Sciatic nerve (tissue), 2 donors: ENCODE data around the gene NEGR1. TPM values are rescaled to one million over a fixed set of nuclear protein-coding genes. Genes with fewer than 3 reads are reported as not detected.

Source experiments
- ATAC-seq: fragments of 200-7000 bp; cut with Tn5 transposase; one replicate; pipeline ENCODE4 v1.9.1; 2020; ENCODE audit warnings: mild to moderate bottlenecking, moderate library complexity
- DNase-seq: peaks from one replicate; pipeline ENCODE4 v3.0.0-alpha.2; 2020; ENCODE audit warnings: low spot score
- intact Hi-C: fragments of 100-400 bp; cut with DNase I; formaldehyde crosslinking; loops from one replicate; pipeline ENCODE4 v1.14.2; 2022
- total RNA-seq: library from RNA; stranded (reverse); fragmentation: NEBNext Ultra II Directional; extraction: Animal tissue kit (Norgen Biotek cat#: 25700); gene quantifications from one replicate; pipeline ENCODE4 v1.2.1, GENCODE V29; 2021
- donor health status: DM: no; HTN: no; CAD: no.
- donor health status: DM: no; HTN: no; CAD: no.

The NEGR1 gene
- total RNA-seq, 1 donor from 2014 or later, result 85.5 TPM

DNA sequence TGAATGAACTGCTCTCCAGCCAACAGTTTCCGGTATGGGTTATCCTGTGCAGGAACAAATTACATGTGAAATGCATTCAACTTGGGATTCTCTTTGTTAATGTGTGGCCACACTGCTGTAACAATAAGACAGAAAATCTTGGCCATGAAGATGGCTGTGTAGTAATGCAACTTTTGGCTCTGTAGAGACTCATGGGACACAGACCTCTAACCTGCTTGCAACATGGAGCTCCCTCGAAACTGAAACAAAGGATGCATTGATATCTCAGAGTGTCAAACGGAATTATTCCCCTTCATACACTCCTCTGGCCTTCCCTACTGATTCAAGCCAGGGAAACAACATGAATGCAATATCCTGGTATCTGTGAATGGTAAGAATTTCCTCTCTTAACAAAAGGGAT is 642.2 kb downstream of the NEGR1 start:
- DNase-seq (no peak), ATAC-seq (peak; percentile 96)
- intact Hi-C loops, result no loop called here

DNA sequence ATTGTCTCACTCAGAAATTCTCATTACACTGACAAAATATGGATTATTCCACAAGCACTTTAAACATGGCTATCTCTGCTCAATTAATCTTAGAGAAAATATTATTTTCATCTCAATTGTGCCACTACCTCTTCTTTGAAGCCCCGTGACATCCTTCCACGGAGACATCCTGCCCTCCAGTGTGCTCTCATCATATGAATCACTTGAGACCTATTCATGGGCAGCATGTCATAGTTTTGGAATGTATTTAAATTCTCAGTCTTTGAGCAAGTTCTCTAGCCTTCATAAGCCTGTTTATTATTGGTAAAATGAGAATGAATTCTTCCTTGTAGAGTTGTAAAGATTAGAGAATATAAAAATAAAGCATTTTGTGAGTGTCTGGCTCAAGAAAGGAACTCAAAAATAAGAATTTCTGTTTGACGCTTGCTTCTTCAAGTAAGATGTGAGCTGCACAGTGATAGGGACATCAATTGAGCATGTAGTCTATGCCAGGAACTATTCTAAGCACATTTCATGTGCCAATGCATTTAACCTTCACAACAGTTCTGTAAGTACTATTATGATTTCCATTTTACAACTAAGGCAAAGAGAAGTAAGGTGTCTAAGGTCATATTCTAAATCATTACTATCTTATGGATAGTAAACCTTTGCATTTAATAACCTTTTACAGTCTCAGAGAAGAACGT is 644.1 kb downstream of the NEGR1 start:
- DNase-seq, result no peak
- ATAC-seq, result no peak
- intact Hi-C loops, result no loop called here

DNA sequence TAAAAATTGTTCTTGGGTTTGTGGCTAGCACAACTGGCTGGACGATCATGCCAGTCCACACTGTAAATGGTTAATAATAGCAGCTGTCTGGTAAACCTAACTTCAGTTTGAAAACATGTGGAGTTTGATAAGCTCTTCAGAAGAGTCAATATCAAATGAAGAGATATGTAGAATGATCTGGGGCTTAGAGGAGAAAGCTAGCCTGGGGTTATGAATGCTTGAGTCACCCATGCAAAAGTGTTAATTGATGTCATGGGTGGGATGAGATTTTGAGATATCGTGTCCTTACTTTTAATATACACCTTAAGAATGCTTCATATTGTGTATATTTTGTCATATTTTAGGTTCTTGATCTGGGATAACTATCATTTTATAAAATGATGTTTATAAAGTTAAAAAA is 646.8 kb downstream of the NEGR1 start:
- intact Hi-C loops, result no loop called here
- DNase-seq, result no peak
- no peak for ATAC-seq

DNA sequence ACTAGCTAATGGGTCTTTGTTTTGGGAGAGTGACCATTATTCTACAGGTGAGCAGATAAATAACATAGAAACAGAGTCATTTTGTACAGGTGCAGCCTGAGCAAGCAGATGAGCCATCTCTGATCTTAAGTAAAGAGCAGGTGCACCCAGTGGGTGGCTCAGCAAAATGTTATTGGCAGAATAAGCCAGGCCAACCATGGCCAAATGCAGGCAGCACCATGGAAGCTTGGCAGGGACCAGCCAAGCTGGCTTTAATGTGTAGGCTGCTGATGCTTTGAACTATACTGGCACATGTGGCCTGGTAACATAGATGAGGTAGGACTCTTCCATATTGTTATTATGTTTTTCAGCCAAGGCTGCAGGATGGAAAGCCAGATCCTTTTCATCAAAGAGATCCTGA is 648.2 kb downstream of the NEGR1 start:
- DNase-seq, result no peak
- ATAC-seq, result no peak
- intact Hi-C loops, result no loop called here

DNA sequence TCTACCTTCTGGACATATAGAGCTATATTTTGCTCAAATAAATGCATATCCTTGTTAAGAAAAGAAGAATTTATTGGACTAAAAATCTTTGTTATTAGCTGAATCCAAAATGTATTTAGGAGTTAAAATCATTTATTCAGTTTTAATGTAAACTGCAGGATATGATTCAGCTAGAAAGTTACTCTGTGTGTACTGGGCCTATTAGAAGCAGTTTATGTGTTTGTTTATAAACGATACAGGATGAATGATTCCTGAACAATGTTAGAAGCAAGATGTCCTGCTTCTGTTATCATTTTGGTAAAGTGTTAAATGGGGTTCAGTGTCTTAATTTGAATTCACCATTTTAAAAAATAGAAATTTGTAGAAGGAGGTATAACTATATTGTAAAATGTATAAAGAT is 652.3 kb downstream of the NEGR1 start:
- no peak for DNase-seq
- intact Hi-C loops, result no loop called here
- ATAC-seq, result no peak

DNA sequence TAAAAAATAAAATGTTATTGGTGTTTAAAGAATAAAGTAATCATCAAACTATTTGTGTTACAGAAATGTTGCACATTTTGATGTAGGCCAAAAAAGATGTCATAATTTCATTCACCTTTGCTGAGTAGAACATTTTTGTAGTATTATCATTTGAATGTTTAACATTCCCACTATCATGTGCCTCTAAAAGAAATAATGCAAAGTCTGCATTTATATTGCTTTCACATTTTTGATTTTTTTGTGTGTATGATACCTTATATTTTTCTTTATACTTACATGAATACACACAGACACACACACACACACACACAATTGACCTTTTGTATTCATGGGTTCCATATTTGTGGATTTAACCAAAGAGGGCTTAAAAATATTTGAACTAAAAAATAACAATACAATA is 657.3 kb downstream of the NEGR1 start:
- ATAC-seq (no peak), DNase-seq (no peak)
- intact Hi-C loops, result no loop called here

DNA sequence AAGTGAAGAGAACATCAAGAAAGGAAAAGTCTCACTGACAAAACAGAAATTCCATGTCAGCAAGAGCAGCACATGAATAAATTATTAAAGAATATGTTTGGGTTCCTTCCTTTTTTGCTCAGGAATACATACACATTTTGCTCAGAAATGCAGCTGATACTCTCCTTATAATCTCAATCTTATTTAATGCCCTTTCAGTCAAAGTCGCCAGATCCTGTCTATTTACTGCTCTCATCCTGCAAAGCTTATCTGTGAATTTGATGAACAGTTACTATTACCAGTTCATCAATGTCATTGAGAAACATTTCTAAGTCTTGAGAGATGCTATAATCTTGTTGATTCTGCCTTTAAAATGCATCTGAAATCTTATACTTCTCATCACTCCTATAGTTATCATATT is 658.5 kb downstream of the NEGR1 start:
- ATAC-seq, result no peak
- intact Hi-C loops, result no loop called here
- DNase-seq, result no peak

DNA sequence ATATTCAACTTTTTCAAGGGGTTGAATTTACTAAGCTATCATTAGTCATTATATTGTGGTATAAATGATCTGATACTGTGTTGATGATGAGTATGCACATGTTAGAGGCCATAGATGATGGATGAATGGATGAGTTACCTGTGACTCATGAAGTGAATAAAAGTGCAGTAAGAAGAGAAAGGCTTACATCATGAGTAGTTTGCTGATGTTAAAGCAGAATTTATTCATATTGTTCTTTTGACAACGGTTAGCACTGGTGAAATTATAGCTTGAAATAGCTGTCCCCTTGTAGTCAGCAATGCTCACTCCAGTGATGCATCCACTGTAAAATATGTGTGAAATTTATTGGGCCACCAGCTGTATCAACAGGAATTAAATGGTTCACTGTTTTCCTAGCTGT is 660.6 kb downstream of the NEGR1 start:
- ATAC-seq (no peak), DNase-seq (no peak)
- intact Hi-C loops, result no loop called here

DNA sequence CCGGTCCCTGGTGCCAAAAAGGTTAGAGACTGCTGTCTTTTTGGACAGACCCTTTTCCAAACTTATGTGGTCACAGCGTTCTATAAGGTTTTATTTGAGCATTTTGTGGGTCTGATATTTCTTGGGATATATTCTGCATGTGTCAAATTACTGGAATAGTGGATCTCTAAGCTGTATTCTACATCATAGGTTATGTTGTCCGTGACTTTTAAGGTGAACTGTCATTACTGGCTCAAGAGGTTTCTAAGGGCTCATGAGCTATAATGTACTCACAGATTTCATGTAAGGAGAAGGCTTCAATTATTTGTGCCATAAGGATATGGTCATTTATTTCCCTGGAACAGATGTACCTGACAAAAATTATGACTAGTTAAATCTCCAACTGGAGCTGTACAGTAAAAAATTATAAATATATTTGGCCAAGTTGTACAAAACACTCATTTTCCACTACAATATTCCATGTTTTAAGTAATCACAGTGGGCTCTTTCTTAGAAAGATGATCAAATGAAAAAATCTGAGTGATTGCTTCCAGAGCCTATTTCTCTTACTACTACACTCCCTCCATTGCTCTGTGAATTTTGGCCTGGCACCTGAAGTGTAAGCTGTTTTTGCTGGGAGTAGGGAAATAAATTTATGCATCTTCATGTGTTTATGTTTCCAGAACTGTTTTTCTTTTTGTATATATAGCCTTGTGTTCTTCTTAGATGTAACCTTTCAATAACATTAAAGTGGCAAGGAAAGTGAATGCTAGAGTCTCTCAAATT is 663.4 kb downstream of the NEGR1 start:
- intact Hi-C loops, result no loop called here
- ATAC-seq (no peak), DNase-seq (no peak)

DNA sequence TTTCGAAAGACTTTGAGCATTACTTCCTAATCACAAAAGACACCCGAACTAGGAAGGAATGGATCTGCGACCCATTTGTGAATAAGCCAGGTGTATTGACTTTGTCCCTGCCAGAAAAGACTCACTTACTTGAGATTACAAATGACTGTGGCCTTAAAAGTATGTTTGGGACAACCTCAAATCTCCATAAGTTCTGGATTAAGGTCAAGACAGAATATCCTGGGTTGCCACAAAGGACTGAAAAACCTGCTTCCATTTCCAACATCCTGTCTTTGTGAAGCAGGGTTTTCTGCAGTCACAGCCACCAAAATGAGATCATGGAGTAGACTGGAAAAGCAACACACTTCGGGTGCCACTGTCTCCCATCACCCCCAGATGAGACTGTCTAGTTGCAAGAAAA is 664.1 kb downstream of the NEGR1 start:
- DNase-seq (no peak), ATAC-seq (no peak)
- intact Hi-C loops, result no loop called here

DNA sequence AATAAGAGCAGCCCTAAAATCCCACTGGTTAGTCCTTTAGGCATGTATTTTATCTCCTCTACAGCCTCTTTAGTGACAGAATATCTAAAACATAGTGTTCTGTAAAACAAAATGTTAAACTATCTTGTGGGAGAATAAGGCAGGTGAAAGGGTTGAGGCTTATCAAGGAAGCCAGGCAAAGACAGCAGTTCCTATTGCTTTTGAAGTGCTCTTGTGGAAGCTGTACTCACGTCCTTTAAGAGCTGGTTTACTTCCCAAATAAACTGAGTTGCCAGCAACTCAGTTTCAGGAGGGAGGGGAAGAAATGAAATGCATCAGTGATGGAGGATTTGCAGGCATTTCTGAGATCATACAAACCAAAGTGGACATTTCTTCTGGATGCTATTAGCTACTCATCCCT is 671.9 kb downstream of the NEGR1 start:
- intact Hi-C loops, result no loop called here
- ATAC-seq, result no peak
- DNase-seq, result no peak

DNA sequence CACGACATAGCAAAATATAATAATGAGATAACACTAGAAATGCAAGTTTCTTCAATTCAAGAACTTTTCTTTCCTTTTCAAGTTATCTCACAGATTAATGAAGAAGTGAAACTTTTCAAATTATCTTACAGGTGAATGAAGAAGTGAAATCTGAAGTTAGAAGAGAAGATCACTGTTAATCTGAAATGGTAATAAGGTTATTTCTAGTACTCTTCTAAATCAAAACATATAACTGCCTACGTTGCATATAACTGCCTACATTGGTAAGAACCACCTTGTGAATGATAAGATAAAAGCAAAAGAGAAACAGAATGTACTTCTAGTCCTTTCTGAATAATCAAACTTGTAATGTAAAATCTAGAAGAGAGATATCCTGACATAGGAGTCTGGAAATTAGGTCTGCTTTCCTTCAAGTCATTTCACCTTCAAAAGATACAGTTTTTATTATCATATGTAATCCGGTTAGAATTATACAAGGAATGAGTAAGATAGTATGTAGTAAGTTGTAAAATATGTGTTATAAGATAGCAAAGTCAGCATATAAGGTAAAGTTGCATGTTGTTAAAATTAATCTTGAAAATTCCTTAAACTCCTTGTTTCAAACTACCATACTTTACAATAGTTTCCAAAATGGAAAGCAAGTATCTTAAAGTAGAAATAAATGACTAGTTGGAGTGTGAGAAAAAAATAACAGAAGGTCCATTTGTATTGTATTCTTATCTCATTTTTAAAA is 679.1 kb downstream of the NEGR1 start:
- ATAC-seq (no peak), DNase-seq (no peak)
- intact Hi-C loops, result no loop called here

DNA sequence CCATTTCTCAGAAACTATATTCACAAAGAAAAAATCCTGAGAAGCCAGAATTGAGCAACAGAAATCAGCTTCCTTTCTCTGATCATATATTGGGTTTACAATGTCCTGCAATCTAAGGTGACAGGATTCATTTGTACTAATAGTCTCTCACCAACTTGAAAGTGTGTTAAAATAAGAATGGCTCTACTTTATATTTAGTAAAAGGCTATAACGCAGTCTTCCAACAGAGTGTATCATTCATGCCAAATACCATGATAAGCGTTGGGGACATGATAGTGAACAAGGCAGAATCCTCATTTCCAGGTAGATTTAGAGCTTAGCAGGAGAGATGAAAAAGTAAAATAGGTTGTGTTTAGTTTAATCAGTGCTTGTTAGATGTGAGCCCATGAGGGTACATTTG is 682.3 kb downstream of the NEGR1 start:
- ATAC-seq (no peak), DNase-seq (no peak)
- intact Hi-C loops, result no loop called here

DNA sequence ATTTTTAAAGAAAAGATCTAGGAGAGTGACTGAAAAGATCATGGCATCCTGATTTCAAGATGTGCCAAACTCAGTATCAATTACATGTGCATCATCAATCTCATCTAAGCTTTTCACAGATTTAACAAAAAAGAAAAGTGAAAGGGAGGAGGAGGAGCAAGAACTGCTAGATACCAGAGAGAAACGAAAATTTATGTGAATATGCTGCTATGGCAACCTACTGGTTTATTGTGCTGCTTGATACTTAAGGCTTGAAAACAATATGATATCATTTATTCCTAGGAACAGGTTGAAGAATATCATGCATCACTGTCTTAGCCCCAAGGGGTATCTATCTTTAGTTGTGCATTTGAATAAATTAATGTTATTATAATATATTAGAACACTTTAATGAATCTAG is 683.0 kb downstream of the NEGR1 start:
- no peak for ATAC-seq
- intact Hi-C loops, result no loop called here
- DNase-seq, result no peak

DNA sequence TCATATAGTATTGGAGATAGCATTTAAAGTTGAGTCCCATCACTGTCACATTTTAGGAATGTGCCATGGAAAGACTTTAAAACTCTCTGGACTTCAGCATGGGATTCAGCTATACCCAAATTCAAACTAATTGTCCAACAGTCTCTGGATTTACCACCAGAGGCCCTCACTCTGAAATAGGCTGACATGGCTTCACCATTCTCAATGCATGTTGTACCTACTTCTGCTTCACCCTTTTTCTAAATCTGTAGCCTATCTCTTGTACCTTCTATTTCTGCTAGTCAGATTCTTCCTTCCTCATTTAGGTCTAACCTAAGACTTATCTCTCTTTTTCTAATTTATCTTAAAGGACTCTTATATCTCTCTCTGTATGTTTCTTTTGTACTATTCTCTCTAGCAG is 688.8 kb downstream of the NEGR1 start:
- intact Hi-C loops, result no loop called here
- ATAC-seq (no peak), DNase-seq (no peak)

DNA sequence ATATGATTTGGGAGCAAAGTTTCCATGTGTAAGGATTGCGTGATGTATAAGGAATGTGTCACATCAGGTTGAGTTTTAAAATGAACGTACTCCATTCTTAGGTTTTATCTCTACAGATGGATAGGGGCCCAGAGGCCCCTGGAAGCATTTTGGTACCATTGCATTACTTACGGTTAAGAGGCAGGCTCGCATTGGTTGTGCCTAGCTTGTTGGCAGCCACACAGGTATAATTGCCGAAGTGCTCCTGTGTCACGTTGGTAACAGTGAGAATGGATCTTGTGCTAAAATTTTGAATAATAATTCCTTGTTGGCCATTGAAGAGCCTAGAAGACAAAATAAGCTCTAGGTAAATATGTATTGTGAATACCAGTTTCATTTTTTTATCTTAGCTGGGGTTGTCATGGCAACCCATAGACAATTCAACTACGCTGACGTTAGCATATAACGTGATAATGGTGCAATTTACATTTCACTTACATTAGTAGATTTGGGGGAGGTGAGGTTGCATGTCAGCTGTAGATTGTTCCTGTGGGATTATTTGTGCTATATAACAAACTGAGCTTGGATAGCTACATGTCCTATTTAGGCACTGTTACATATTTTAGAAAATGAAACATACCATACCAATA is 689.6 kb downstream of the NEGR1 start:
- intact Hi-C loops, result no loop called here
- ATAC-seq (no peak), DNase-seq (no peak)

DNA sequence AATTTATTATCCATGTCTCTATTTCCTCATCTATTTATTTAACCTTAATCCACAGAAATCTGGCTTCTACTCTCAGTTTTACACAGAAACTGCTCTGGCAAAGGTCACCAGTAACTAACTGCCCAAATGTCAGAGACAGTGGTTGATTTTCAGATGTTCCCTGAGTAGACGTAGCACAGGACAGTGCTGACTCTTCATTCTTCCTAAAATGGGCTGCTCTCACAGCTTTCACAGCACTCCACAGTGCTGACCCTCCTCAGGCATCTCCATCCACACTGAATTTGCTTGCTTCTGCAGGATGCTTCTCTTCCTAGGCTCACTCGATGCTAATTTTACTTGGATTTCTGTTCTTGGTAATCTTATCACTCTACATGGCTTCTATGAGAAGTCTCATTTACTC is 693.3 kb downstream of the NEGR1 start:
- ATAC-seq (peak; percentile 72), DNase-seq (no peak)
- intact Hi-C loops, result no loop called here

DNA sequence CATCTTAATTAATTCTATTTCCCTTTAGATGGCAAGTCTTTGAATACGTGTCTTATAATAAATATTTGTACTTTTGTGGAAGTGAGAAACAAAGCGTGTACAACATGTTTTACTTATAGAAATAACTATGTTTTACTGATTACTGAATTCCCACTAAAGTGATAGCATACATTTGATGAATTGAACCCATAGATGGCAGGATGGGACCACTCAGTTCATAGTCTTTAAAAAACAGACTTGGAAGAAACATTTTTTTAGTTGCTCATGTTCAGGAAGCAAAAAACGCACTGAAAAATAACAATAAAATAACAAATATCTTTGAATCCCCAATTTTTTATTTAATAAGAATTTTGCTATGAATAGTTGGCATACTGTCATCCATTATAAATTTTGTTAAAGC is 694.4 kb downstream of the NEGR1 start:
- ATAC-seq (peak; percentile 79), DNase-seq (no peak)
- intact Hi-C loops, result no loop called here

DNA sequence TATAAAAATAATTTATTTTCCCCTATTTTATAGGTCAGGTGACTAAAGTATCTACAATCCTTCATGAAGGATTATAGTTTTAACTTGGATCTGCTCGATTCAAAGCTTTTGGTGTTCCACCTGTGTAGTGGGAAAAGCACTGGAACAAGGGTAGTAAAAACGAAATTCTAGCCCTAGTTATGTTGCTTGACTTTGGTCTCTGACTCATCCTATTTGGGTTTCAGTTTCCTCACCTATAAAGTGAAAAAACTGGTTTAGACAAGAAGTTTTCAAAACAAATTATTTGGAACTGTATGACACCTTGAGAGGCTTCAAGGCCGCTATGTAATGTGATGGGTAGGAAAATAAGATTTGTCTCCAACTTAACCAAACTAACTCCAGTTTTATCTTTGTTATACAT is 696.3 kb downstream of the NEGR1 start:
- DNase-seq (no peak), ATAC-seq (no peak)
- intact Hi-C loops, result no loop called here

DNA sequence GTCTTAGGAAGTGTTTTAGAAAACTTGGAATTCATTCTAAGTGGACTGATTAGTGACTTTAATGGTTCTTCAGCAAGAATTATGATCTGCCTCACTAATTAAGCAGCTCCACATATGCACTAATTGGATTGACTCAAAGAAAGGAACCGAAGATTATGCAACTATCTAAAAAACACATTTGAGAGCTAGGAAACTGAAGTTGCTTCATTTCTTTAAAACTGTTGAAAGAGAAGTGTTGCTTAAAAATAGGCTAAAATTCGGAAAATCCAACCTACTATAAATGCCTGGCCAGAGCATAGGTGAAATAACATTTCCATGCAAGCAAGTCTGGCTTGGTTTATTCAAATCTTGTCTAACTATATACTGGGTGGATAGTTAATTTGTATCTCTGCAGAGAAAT is 698.6 kb downstream of the NEGR1 start:
- DNase-seq (no peak), ATAC-seq (no peak)
- intact Hi-C loops, result no loop called here
